OCI-LY7 (cell line): ENCODE results near the gene HIVEP2.

Experiments
- EZH2phosphoT487 ChIP-seq: fragments of 200-600 bp; sonication (generic); IDR thresholded peaks from 2 replicates; pipeline ENCODE4 v1.6.1; 2018; ENCODE audit warnings: low read depth, borderline replicate concordance, mild to moderate bottlenecking, mixed run types, antibody characterized with exemption, low read length, moderate library complexity, mixed read lengths
- TF ChIP-seq, protein P1 (sequence below): fragments of 200-600 bp; sonication (generic); conservative IDR thresholded peaks from 2 replicates; pipeline ENCODE4 v1.5.1; 2014; ENCODE audit warnings: mild to moderate bottlenecking, antibody characterized with exemption, low read length, moderate library complexity, mixed read lengths

DNA sequence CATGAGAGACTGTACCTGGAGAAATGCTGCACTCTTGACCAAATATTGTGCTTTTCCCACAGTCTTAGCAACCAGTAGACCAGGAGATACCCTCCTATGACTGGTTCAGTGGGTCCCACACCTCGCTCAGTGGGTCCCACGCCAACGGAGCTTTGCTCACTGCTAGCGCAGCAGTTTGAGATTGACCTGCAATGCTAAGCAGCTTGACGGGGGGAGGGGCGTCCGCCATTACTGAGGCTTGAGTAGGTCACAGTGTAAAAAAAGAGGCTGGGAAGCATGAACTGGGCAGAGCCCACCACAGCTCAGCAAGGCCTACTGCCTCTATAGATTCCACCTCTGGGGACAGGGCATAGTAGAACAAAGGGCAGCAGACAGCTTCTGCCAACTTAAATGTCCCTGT, 49.0 kb upstream of the HIVEP2 start:
- no peak for TF ChIP-seq EZH2phosphoT487
- TF ChIP-seq, protein P1, sequence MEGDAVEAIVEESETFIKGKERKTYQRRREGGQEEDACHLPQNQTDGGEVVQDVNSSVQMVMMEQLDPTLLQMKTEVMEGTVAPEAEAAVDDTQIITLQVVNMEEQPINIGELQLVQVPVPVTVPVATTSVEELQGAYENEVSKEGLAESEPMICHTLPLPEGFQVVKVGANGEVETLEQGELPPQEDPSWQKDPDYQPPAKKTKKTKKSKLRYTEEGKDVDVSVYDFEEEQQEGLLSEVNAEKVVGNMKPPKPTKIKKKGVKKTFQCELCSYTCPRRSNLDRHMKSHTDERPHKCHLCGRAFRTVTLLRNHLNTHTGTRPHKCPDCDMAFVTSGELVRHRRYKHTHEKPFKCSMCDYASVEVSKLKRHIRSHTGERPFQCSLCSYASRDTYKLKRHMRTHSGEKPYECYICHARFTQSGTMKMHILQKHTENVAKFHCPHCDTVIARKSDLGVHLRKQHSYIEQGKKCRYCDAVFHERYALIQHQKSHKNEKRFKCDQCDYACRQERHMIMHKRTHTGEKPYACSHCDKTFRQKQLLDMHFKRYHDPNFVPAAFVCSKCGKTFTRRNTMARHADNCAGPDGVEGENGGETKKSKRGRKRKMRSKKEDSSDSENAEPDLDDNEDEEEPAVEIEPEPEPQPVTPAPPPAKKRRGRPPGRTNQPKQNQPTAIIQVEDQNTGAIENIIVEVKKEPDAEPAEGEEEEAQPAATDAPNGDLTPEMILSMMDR: no peak
